Measurements from ENCODE around the gene SFMBT1.
A peak's percentile ranks its signal among the peaks of the same experiment; 100 is the strongest.

The SFMBT1 gene

DNA sequence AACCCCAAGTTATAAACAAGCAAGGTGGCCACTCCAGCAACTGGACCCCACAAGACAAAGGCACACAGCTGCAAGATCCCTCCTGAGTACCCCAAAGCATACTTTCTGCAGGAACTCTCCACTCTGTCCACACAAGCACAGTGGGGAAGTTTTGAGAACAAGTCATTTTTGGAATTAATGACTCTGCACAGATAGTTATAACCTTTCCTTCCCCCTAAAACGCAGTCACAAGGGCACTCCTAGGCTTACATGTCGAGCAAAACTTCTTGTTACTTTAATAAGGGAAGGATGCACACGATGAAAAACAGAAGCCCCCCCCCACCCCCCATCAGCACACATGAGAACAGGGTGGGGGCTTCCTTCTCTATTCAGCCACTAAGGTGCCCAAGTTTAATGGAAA, 149.7 kb downstream of the SFMBT1 start:
- Histone ChIP-seq H3K4me1 (ENCODE audit: insufficient read depth, poor library complexity, severe bottlenecking) (no peaks in the 10 kb centered on the region), H3K4me3 (ENCODE audit: severe bottlenecking) (peak overlapping the region; percentile 94), H3K27ac (ENCODE audit: poor library complexity, severe bottlenecking) (no peak overlapping the region), H3K9me3 (ENCODE audit: severe bottlenecking) (no peaks in the 10 kb centered on the region), H3K27me3 (ENCODE audit: insufficient read depth, poor library complexity, severe bottlenecking) (no peaks in the 10 kb centered on the region), H3K36me3 (ENCODE audit: low read depth) (no peaks in the 10 kb centered on the region)
- TF ChIP-seq, protein P1, sequence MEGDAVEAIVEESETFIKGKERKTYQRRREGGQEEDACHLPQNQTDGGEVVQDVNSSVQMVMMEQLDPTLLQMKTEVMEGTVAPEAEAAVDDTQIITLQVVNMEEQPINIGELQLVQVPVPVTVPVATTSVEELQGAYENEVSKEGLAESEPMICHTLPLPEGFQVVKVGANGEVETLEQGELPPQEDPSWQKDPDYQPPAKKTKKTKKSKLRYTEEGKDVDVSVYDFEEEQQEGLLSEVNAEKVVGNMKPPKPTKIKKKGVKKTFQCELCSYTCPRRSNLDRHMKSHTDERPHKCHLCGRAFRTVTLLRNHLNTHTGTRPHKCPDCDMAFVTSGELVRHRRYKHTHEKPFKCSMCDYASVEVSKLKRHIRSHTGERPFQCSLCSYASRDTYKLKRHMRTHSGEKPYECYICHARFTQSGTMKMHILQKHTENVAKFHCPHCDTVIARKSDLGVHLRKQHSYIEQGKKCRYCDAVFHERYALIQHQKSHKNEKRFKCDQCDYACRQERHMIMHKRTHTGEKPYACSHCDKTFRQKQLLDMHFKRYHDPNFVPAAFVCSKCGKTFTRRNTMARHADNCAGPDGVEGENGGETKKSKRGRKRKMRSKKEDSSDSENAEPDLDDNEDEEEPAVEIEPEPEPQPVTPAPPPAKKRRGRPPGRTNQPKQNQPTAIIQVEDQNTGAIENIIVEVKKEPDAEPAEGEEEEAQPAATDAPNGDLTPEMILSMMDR (IDR thresholded peaks at IDR 0.05; ENCODE audit: poor library complexity, severe bottlenecking), result no peak
- ATAC-seq (ENCODE audit: low read depth), result no peak
- DNase-seq (ENCODE audit: low spot score), result no peak

DNA sequence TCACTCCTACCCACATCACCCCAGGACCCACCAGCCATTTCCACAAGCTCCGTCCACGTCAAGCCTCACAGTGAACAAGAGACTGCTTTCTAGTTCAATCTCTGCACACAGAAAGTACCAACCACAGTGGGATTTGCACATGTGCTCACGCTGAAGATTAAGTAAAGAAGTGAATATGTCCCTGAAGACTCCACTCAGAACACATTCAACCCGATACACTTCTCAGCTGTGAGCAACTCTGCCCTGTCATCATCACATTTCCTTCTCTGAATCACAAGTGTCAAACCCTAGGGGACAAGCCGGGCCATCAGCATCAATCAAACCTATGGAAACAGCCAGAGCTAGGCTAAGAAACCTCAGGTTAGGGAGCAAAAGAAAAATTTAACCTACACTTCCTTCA, 150.5 kb downstream of the SFMBT1 start:
- Histone ChIP-seq H3K36me3 (ENCODE audit: low read depth) (no peaks in the 10 kb centered on the region; the same call in 1 of the 2 replicates), H3K9me3 (ENCODE audit: severe bottlenecking) (no peaks in the 10 kb centered on the region), H3K4me1 (ENCODE audit: insufficient read depth, poor library complexity, severe bottlenecking) (peaks cover 6% of the 10 kb centered on the region), H3K27me3 (ENCODE audit: insufficient read depth, poor library complexity, severe bottlenecking) (no peaks in the 10 kb centered on the region), H3K4me3 (ENCODE audit: severe bottlenecking) (no peak overlapping the region), H3K27ac (ENCODE audit: poor library complexity, severe bottlenecking) (no peak overlapping the region)
- TF ChIP-seq, protein P1 (IDR thresholded peaks at IDR 0.05; ENCODE audit: poor library complexity, severe bottlenecking), result no peak
- DNase-seq (ENCODE audit: low spot score) (no peak), ATAC-seq (ENCODE audit: low read depth) (no peak)

DNA sequence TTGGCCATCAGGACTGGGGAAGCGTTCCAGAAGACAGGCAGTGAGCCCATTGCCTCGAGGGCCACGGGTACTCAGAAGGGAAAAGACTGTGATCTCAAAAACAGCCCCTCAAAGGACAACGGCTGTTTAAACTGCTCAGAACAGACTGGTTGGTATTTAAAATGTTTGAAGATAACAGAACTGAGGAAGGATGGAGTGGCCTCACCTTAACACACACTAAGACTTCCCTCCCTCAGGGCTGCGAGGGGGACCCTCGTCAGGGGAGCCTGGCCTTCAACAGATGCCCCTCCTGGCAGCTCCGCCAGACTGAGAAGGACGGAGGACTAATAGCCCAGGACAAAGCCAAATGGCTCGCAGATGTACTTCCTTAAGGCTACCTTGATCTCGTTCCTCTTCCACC, 151.1 kb downstream of the SFMBT1 start:
- Histone ChIP-seq H3K36me3 (ENCODE audit: low read depth) (no peaks in the 10 kb centered on the region; the same call in 1 of the 2 replicates), H3K27ac (ENCODE audit: poor library complexity, severe bottlenecking) (no peak overlapping the region), H3K9me3 (ENCODE audit: severe bottlenecking) (no peaks in the 10 kb centered on the region), H3K27me3 (ENCODE audit: insufficient read depth, poor library complexity, severe bottlenecking) (no peaks in the 10 kb centered on the region), H3K4me3 (ENCODE audit: severe bottlenecking) (no peak overlapping the region), H3K4me1 (ENCODE audit: insufficient read depth, poor library complexity, severe bottlenecking) (peaks cover 6% of the 10 kb centered on the region)
- DNase-seq (ENCODE audit: low spot score) (no peak), ATAC-seq (ENCODE audit: low read depth) (no peak)
- TF ChIP-seq, protein P1 (IDR thresholded peaks at IDR 0.05; ENCODE audit: poor library complexity, severe bottlenecking), result no peak

DNA sequence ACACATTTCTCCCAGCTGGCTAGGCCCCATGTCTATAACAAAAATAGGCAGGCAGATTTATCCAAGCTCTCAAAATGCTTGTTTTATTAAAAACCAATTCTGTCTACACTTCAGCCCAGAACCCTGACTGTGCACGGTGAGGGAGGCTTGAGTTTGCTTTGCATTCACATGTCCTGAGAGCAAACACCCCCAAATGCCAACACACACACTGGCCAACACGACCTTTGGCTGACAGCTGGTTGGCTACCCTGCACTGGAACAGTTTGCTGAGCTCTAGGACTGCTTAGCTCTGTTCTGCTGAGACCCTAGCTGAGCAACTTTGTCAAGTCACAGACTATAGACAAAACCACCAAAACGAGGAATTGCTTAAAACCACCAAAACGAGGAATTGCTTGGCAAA, 152.2 kb downstream of the SFMBT1 start:
- Histone ChIP-seq H3K27ac (ENCODE audit: poor library complexity, severe bottlenecking) (no peak overlapping the region), H3K4me3 (ENCODE audit: severe bottlenecking) (no peak overlapping the region), H3K9me3 (ENCODE audit: severe bottlenecking) (no peaks in the 10 kb centered on the region), H3K27me3 (ENCODE audit: insufficient read depth, poor library complexity, severe bottlenecking) (no peaks in the 10 kb centered on the region), H3K36me3 (ENCODE audit: low read depth) (no peaks in the 10 kb centered on the region; the same call in 1 of the 2 replicates), H3K4me1 (ENCODE audit: insufficient read depth, poor library complexity, severe bottlenecking) (peaks cover 6% of the 10 kb centered on the region)
- DNase-seq (ENCODE audit: low spot score) (no peak), ATAC-seq (ENCODE audit: low read depth) (no peak)
- TF ChIP-seq, protein P1 (IDR thresholded peaks at IDR 0.05; ENCODE audit: poor library complexity, severe bottlenecking), result no peak

DNA sequence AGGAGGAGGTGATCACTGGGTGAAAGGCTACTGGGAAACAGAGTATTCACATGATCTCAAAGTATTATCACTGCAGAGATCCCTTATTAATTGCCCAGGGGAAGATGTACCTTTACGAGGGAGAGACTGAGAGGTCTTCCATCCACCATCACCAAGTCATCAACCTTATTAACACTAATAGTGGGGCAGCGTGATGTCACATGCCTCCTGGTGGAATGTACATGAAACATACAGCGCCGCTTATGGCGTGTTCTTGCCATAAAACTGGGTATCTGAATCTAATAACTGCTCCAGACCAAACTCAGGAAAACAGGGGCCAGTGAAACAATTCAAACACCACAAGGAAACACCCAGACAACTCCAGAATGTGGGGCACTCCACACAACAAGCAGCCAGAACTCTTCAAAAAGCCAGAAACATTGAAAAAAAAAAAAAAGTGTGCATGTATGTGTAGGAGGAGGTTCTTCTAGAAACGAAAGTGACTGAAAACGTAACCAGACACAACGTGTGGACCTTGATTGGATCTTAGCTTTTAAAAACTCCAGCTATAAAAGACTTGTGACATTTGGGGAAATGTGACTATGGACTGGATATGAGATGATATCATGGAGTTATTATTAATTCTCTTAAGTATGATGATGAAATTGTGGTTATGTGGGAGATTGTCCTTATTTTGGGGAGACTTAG, 153.1 kb downstream of the SFMBT1 start:
- ATAC-seq (ENCODE audit: low read depth), result no peak
- Histone ChIP-seq H3K36me3 (ENCODE audit: low read depth) (no peaks in the 10 kb centered on the region; the same call in 1 of the 2 replicates), H3K4me1 (ENCODE audit: insufficient read depth, poor library complexity, severe bottlenecking) (peaks cover 6% of the 10 kb centered on the region), H3K27me3 (ENCODE audit: insufficient read depth, poor library complexity, severe bottlenecking) (no peaks in the 10 kb centered on the region), H3K4me3 (ENCODE audit: severe bottlenecking) (peak overlapping the region; percentile 11), H3K27ac (ENCODE audit: poor library complexity, severe bottlenecking) (no peak overlapping the region), H3K9me3 (ENCODE audit: severe bottlenecking) (no peaks in the 10 kb centered on the region)
- TF ChIP-seq, protein P1 (IDR thresholded peaks at IDR 0.05; ENCODE audit: poor library complexity, severe bottlenecking), result peak; percentile 29
- no peak for DNase-seq (ENCODE audit: low spot score)
